GM21576 (cell line): Measurements from ENCODE around the gene VIT.
A peak's percentile ranks its signal among the peaks of the same experiment; 100 is the strongest.

Experiments used
- ATAC-seq: cut with Tn5 transposase; IDR thresholded peaks from one replicate; pipeline ENCODE4 v1.9.1; 2021; ENCODE audit warnings: mild to moderate bottlenecking, moderate library complexity; ENCODE audit not compliant: unreplicated experiment

The VIT gene

GRCh38 chr2:36696533-36696932 lies at the start of gene VIT:
VIT (plus strand) TSS chr2:36696707; CDS start chr2:36716371, 19,664 bp downstream.
- no peak for ATAC-seq

GRCh38 chr2:36650031-36650829 lies 46.3 kb upstream of the VIT start:
- peak; percentile 95 for ATAC-seq

GRCh38 chr2:36653155-36653554 lies 43.4 kb upstream of the VIT start:
- no peak for ATAC-seq

- ATAC-seq = no peak
Measured at GRCh38 chr2:36653967-36654694, 42.4 kb upstream of the VIT start.

- ATAC-seq = no peak
Measured at GRCh38 chr2:36655453-36655852, 41.1 kb upstream of the VIT start.

- no peak for ATAC-seq
Measured at GRCh38 chr2:36657703-36658102, 38.8 kb upstream of the VIT start.

- no peak for ATAC-seq
Measured at GRCh38 chr2:36658277-36658748, 38.2 kb upstream of the VIT start.

GRCh38 chr2:36659218-36659617 lies 37.3 kb upstream of the VIT start:
- no peak for ATAC-seq

GRCh38 chr2:36659872-36660312 lies 36.6 kb upstream of the VIT start:
- ATAC-seq = no peak

GRCh38 chr2:36662638-36663037 lies 33.9 kb upstream of the VIT start:
- ATAC-seq = no peak

- ATAC-seq = no peak
Measured at GRCh38 chr2:36663295-36663694, 33.2 kb upstream of the VIT start.

GRCh38 chr2:36663851-36664695 lies 32.4 kb upstream of the VIT start:
- ATAC-seq = peak; percentile 88

GRCh38 chr2:36664696-36665076 lies 31.8 kb upstream of the VIT start:
- no peak for ATAC-seq

- no peak for ATAC-seq
Measured at GRCh38 chr2:36667931-36668330, 28.6 kb upstream of the VIT start.

- ATAC-seq = no peak
Measured at GRCh38 chr2:36670881-36671595, 25.5 kb upstream of the VIT start.

- ATAC-seq = no peak
Measured at GRCh38 chr2:36671731-36672130, 24.8 kb upstream of the VIT start.

GRCh38 chr2:36672199-36672598 lies 24.3 kb upstream of the VIT start:
- ATAC-seq = no peak

GRCh38 chr2:36675579-36676282 lies 20.8 kb upstream of the VIT start:
- ATAC-seq = no peak

GRCh38 chr2:36676364-36676763 lies 20.1 kb upstream of the VIT start:
- ATAC-seq = no peak

GRCh38 chr2:36677386-36677785 lies 19.1 kb upstream of the VIT start:
- ATAC-seq = no peak
